ENCODE data around the gene OPN5.

The OPN5 gene

GRCh38 chr6:47788498-47788884 lies 6.7 kb downstream of the OPN5 start:
- H3K27ac ChIP-seq (ENCODE audit: low read depth, low read length): no peak overlapping the region
- H3K9me3 ChIP-seq (ENCODE audit: control insufficient read depth, insufficient read depth, low read depth, low read length): no peaks in the 10 kb centered on the region
- no peak overlapping the region for H3K4me3 ChIP-seq (ENCODE audit: low read depth, low read length)
- H3K27me3 ChIP-seq (ENCODE audit: control insufficient read depth, insufficient read depth, low read length): peaks cover 43% of the 10 kb centered on the region
- H3K9ac ChIP-seq (ENCODE audit: low read length): no peak overlapping the region
- 0 out of 2 replicates have a peak, but pooled peaks cover 4% of the 10 kb centered on the region for H3K4me1 ChIP-seq (ENCODE audit: control insufficient read depth, insufficient read depth, low read length)
- H3K36me3 ChIP-seq (ENCODE audit: control insufficient read depth, insufficient read depth, low read length): no peaks in the 10 kb centered on the region

- H3K36me3 ChIP-seq (ENCODE audit: control insufficient read depth, insufficient read depth, low read length): no peaks in the 10 kb centered on the region
- no peaks in the 10 kb centered on the region for H3K9me3 ChIP-seq (ENCODE audit: control insufficient read depth, insufficient read depth, low read depth, low read length)
These were observed 7.7 kb downstream of the OPN5 start for GRCh38 chr6:47789553-47789952.

GRCh38 chr6:47792216-47792733 lies 10.4 kb downstream of the OPN5 start:
- no peak overlapping the region for H3K27ac ChIP-seq (ENCODE audit: low read depth, low read length)
- no peaks in the 10 kb centered on the region for H3K9me3 ChIP-seq (ENCODE audit: control insufficient read depth, insufficient read depth, low read depth, low read length)
- no peak overlapping the region for H3K4me3 ChIP-seq (ENCODE audit: low read depth, low read length)
- H3K27me3 ChIP-seq (ENCODE audit: control insufficient read depth, insufficient read depth, low read length): peaks cover 40% of the 10 kb centered on the region
- no peaks in the 10 kb centered on the region for H3K36me3 ChIP-seq (ENCODE audit: control insufficient read depth, insufficient read depth, low read length)
- 0 out of 2 replicates have a peak, but pooled peaks cover 4% of the 10 kb centered on the region for H3K4me1 ChIP-seq (ENCODE audit: control insufficient read depth, insufficient read depth, low read length)
- no peak overlapping the region for H3K9ac ChIP-seq (ENCODE audit: low read length)

More at GRCh38 chr6:47789553-47789952, 7.7 kb downstream of the OPN5 start:
- Histone ChIP-seq H3K4me1 (ENCODE audit: control insufficient read depth, insufficient read depth, low read length) (0 out of 2 replicates have a peak, but pooled peaks cover 4% of the 10 kb centered on the region), H3K27me3 (ENCODE audit: control insufficient read depth, insufficient read depth, low read length) (peaks cover 43% of the 10 kb centered on the region), H3K4me3 (ENCODE audit: low read depth, low read length) (no peak overlapping the region), H3K27ac (ENCODE audit: low read depth, low read length) (no peak overlapping the region), H3K9ac (ENCODE audit: low read length) (no peak overlapping the region)

GRCh38 chr6:47794577-47795135 lies 12.8 kb downstream of the OPN5 start:
- H3K4me1 ChIP-seq (ENCODE audit: control insufficient read depth, insufficient read depth, low read length): no peaks in the 10 kb centered on the region
- H3K27ac ChIP-seq (ENCODE audit: low read depth, low read length): no peak overlapping the region
- H3K9me3 ChIP-seq (ENCODE audit: control insufficient read depth, insufficient read depth, low read depth, low read length): no peaks in the 10 kb centered on the region
- peaks cover 24% of the 10 kb centered on the region for H3K27me3 ChIP-seq (ENCODE audit: control insufficient read depth, insufficient read depth, low read length)
- H3K4me3 ChIP-seq (ENCODE audit: low read depth, low read length): no peak overlapping the region
- no peak overlapping the region for H3K9ac ChIP-seq (ENCODE audit: low read length)
- H3K36me3 ChIP-seq (ENCODE audit: control insufficient read depth, insufficient read depth, low read length): no peaks in the 10 kb centered on the region

GRCh38 chr6:47801984-47802383 lies 20.2 kb downstream of the OPN5 start:
- no peaks in the 10 kb centered on the region for H3K36me3 ChIP-seq (ENCODE audit: control insufficient read depth, insufficient read depth, low read length)
- no peaks in the 10 kb centered on the region for H3K27me3 ChIP-seq (ENCODE audit: control insufficient read depth, insufficient read depth, low read length)
- H3K4me1 ChIP-seq (ENCODE audit: control insufficient read depth, insufficient read depth, low read length): no peaks in the 10 kb centered on the region
- H3K27ac ChIP-seq (ENCODE audit: low read depth, low read length): no peak overlapping the region
- H3K9ac ChIP-seq (ENCODE audit: low read length): no peak overlapping the region
- H3K4me3 ChIP-seq (ENCODE audit: low read depth, low read length): no peak overlapping the region
- H3K9me3 ChIP-seq (ENCODE audit: control insufficient read depth, insufficient read depth, low read depth, low read length): no peaks in the 10 kb centered on the region

- H3K4me1 ChIP-seq (ENCODE audit: control insufficient read depth, insufficient read depth, low read length): no peaks in the 10 kb centered on the region
- H3K27me3 ChIP-seq (ENCODE audit: control insufficient read depth, insufficient read depth, low read length): no peaks in the 10 kb centered on the region
- H3K9me3 ChIP-seq (ENCODE audit: control insufficient read depth, insufficient read depth, low read depth, low read length): no peaks in the 10 kb centered on the region
- no peak overlapping the region for H3K9ac ChIP-seq (ENCODE audit: low read length)
- no peak overlapping the region for H3K27ac ChIP-seq (ENCODE audit: low read depth, low read length)
- H3K4me3 ChIP-seq (ENCODE audit: low read depth, low read length): no peak overlapping the region
- H3K36me3 ChIP-seq (ENCODE audit: control insufficient read depth, insufficient read depth, low read length): no peaks in the 10 kb centered on the region
These were observed 23.0 kb downstream of the OPN5 start for GRCh38 chr6:47804821-47805220.

- Histone ChIP-seq H3K36me3 (ENCODE audit: control insufficient read depth, insufficient read depth, low read length) (no peaks in the 10 kb centered on the region), H3K27me3 (ENCODE audit: control insufficient read depth, insufficient read depth, low read length) (no peaks in the 10 kb centered on the region), H3K9ac (ENCODE audit: low read length) (no peak overlapping the region), H3K27ac (ENCODE audit: low read depth, low read length) (no peak overlapping the region), H3K4me1 (ENCODE audit: control insufficient read depth, insufficient read depth, low read length) (no peaks in the 10 kb centered on the region), H3K9me3 (ENCODE audit: control insufficient read depth, insufficient read depth, low read depth, low read length) (no peaks in the 10 kb centered on the region), H3K4me3 (ENCODE audit: low read depth, low read length) (no peak overlapping the region)
These were observed 28.0 kb downstream of the OPN5 start for GRCh38 chr6:47809873-47810272.

- H3K9ac ChIP-seq (ENCODE audit: low read length): no peak overlapping the region
- H3K4me3 ChIP-seq (ENCODE audit: low read depth, low read length): no peak overlapping the region
- H3K9me3 ChIP-seq (ENCODE audit: control insufficient read depth, insufficient read depth, low read depth, low read length): no peaks in the 10 kb centered on the region
- no peak overlapping the region for H3K27ac ChIP-seq (ENCODE audit: low read depth, low read length)
- no peaks in the 10 kb centered on the region for H3K27me3 ChIP-seq (ENCODE audit: control insufficient read depth, insufficient read depth, low read length)
- H3K36me3 ChIP-seq (ENCODE audit: control insufficient read depth, insufficient read depth, low read length): no peaks in the 10 kb centered on the region
- H3K4me1 ChIP-seq (ENCODE audit: control insufficient read depth, insufficient read depth, low read length): no peaks in the 10 kb centered on the region
These were observed 29.1 kb downstream of the OPN5 start for GRCh38 chr6:47810885-47811284.

GRCh38 chr6:47811443-47811842 lies 29.6 kb downstream of the OPN5 start:
- Histone ChIP-seq H3K36me3 (ENCODE audit: control insufficient read depth, insufficient read depth, low read length) (no peaks in the 10 kb centered on the region), H3K27ac (ENCODE audit: low read depth, low read length) (no peak overlapping the region), H3K9ac (ENCODE audit: low read length) (no peak overlapping the region), H3K4me1 (ENCODE audit: control insufficient read depth, insufficient read depth, low read length) (no peaks in the 10 kb centered on the region), H3K27me3 (ENCODE audit: control insufficient read depth, insufficient read depth, low read length) (no peaks in the 10 kb centered on the region), H3K4me3 (ENCODE audit: low read depth, low read length) (no peak overlapping the region), H3K9me3 (ENCODE audit: control insufficient read depth, insufficient read depth, low read depth, low read length) (no peaks in the 10 kb centered on the region)

- no peaks in the 10 kb centered on the region for H3K9me3 ChIP-seq (ENCODE audit: control insufficient read depth, insufficient read depth, low read depth, low read length)
- H3K27ac ChIP-seq (ENCODE audit: low read depth, low read length): no peak overlapping the region
- H3K36me3 ChIP-seq (ENCODE audit: control insufficient read depth, insufficient read depth, low read length): no peaks in the 10 kb centered on the region
- H3K4me3 ChIP-seq (ENCODE audit: low read depth, low read length): no peak overlapping the region
- H3K9ac ChIP-seq (ENCODE audit: low read length): no peak overlapping the region
- no peaks in the 10 kb centered on the region for H3K27me3 ChIP-seq (ENCODE audit: control insufficient read depth, insufficient read depth, low read length)
- H3K4me1 ChIP-seq (ENCODE audit: control insufficient read depth, insufficient read depth, low read length): no peaks in the 10 kb centered on the region
These were observed 35.9 kb downstream of the OPN5 start for GRCh38 chr6:47817749-47818148.

- Histone ChIP-seq H3K36me3 (ENCODE audit: control insufficient read depth, insufficient read depth, low read length) (no peaks in the 10 kb centered on the region), H3K27me3 (ENCODE audit: control insufficient read depth, insufficient read depth, low read length) (no peaks in the 10 kb centered on the region), H3K4me3 (ENCODE audit: low read depth, low read length) (no peak overlapping the region), H3K9ac (ENCODE audit: low read length) (no peak overlapping the region), H3K4me1 (ENCODE audit: control insufficient read depth, insufficient read depth, low read length) (no peaks in the 10 kb centered on the region), H3K27ac (ENCODE audit: low read depth, low read length) (no peak overlapping the region), H3K9me3 (ENCODE audit: control insufficient read depth, insufficient read depth, low read depth, low read length) (no peaks in the 10 kb centered on the region)
These were observed 37.6 kb downstream of the OPN5 start for GRCh38 chr6:47819461-47819860.

All from HUES6 (cell line).